Peyer's patch (tissue), 4 donors: Measurements from ENCODE around the gene STEAP3. TPM values are rescaled to one million over a fixed set of nuclear protein-coding genes. Genes with fewer than 3 reads are reported as not detected.

ENCODE experiments used
- DNase-seq, 3 donors: peaks; one replicate each; pipeline ENCODE4 v3.0.0-alpha.2; 2017 to 2019
- H3K27ac ChIP-seq, 4 donors: fragments of 200-600 bp; sonication (generic); one replicate each; pipeline ENCODE4 v1.5.1; 2016 to 2019
- H3K27me3 ChIP-seq, 2 donors: fragments of 200-600 bp; sonication (generic); one replicate each; pipeline ENCODE4 v1.5.1; 2019
- H3K36me3 ChIP-seq, 3 donors: fragments of 200-600 bp; sonication (generic); one replicate each; pipeline ENCODE4 v1.5.1; 2016 to 2019
- H3K4me1 ChIP-seq, 4 donors: fragments of 200-600 bp; sonication (generic); one replicate each; pipeline ENCODE4 v1.5.1; 2016 to 2019
- H3K4me3 ChIP-seq, 4 donors: fragments of 200-600 bp; sonication (generic); 1 replicate in 3 of 4; 2 replicates in 1 of 4; pipeline ENCODE4 v1.5.1; 2016 to 2019; ENCODE audit warnings: mild to moderate bottlenecking in 1 of 4
- H3K9me3 ChIP-seq, 4 donors: fragments of 200-600 bp; sonication (generic); one replicate each; pipeline ENCODE4 v1.5.1; 2016 to 2019; ENCODE audit warnings: mild to moderate bottlenecking in 1 of 4
- CTCF ChIP-seq, 6 experiments: fragments of 450-650 bp in 4 of 6; fragments of 200-600 bp in 2 of 6; sonication (generic) in 1 of 6; IDR thresholded peaks; one replicate each; pipeline ENCODE4 v1.5.1; 2017 to 2019; ENCODE audit warnings: antibody characterized with exemption in 6 of 6, mild to moderate bottlenecking in 3 of 6, moderate library complexity in 1 of 6
- POLR2A ChIP-seq, 2 donors: fragments of 450-650 bp; IDR thresholded peaks; one replicate each; pipeline ENCODE4 v1.5.1; 2017; ENCODE audit warnings: antibody characterized with exemption in 2 of 2, mild to moderate bottlenecking in 2 of 2, moderate library complexity in 2 of 2
- total RNA-seq, 4 donors: library from RNA; depleted of rRNA; stranded (reverse); fragments of >200 nt; gene quantifications; one replicate each; pipeline ENCODE4 v1.1.0, GENCODE V29; 2016

STEAP3 gene
- total RNA-seq, 4 donors from 2014 or later: 13.2 to 31.2 (median 20.5) TPM

GRCh38 chr2:119249311-119249710, 25.7 kb downstream of the STEAP3 start:
- no peaks in the 10 kb centered on the region for H3K27me3 ChIP-seq
- no peaks in the 10 kb centered on the region for H3K36me3 ChIP-seq
- no peak overlapping the region for H3K27ac ChIP-seq
- H3K9me3 ChIP-seq: no peaks in the 10 kb centered on the region
- DNase-seq: peak in 1 of 3 donors; percentile 31
- H3K4me3 ChIP-seq: no peak overlapping the region
- TF ChIP-seq POLR2A (IDR thresholded peaks at IDR 0.05): no peak
- no peak for TF ChIP-seq CTCF (IDR thresholded peaks at IDR 0.05)
- H3K4me1 ChIP-seq: no peaks in the 10 kb centered on the region

GRCh38 chr2:119249855-119250717, 26.5 kb downstream of the STEAP3 start:
- no peak overlapping the region for H3K27ac ChIP-seq
- H3K36me3 ChIP-seq: no peaks in the 10 kb centered on the region
- H3K4me3 ChIP-seq: no peak overlapping the region
- no peaks in the 10 kb centered on the region for H3K9me3 ChIP-seq
- H3K4me1 ChIP-seq: no peaks in the 10 kb centered on the region
- no peaks in the 10 kb centered on the region for H3K27me3 ChIP-seq
- TF ChIP-seq POLR2A (IDR thresholded peaks at IDR 0.05): no peak
- TF ChIP-seq CTCF (IDR thresholded peaks at IDR 0.05): no peak
- peak in 2 of 3 donors; percentile 15 to 39 for DNase-seq

GRCh38 chr2:119250718-119251290, 27.2 kb downstream of the STEAP3 start:
- Histone ChIP-seq H3K27me3 (no peaks in the 10 kb centered on the region), H3K4me1 (no peaks in the 10 kb centered on the region), H3K36me3 (no peaks in the 10 kb centered on the region), H3K27ac (no peak overlapping the region), H3K9me3 (no peaks in the 10 kb centered on the region), H3K4me3 (no peak overlapping the region)
- peak in 2 of 3 donors; percentile 29 to 37 for DNase-seq
- TF ChIP-seq CTCF (IDR thresholded peaks at IDR 0.05): no peak
- no peak for TF ChIP-seq POLR2A (IDR thresholded peaks at IDR 0.05)

GRCh38 chr2:119251652-119252051, 28.0 kb downstream of the STEAP3 start:
- H3K9me3 ChIP-seq: no peaks in the 10 kb centered on the region
- no peak overlapping the region for H3K4me3 ChIP-seq
- H3K36me3 ChIP-seq: no peaks in the 10 kb centered on the region
- peak in 1 of 3 donors; percentile 5 for DNase-seq
- no peak for TF ChIP-seq POLR2A (IDR thresholded peaks at IDR 0.05)
- no peak for TF ChIP-seq CTCF (IDR thresholded peaks at IDR 0.05)
- H3K27ac ChIP-seq: no peak overlapping the region
- no peaks in the 10 kb centered on the region for H3K27me3 ChIP-seq
- no peaks in the 10 kb centered on the region for H3K4me1 ChIP-seq

GRCh38 chr2:119252186-119253113, 28.8 kb downstream of the STEAP3 start:
- H3K27me3 ChIP-seq: no peaks in the 10 kb centered on the region
- no peak overlapping the region for H3K27ac ChIP-seq
- H3K4me1 ChIP-seq: no peaks in the 10 kb centered on the region
- no peak for TF ChIP-seq CTCF (IDR thresholded peaks at IDR 0.05)
- TF ChIP-seq POLR2A (IDR thresholded peaks at IDR 0.05): no peak
- H3K9me3 ChIP-seq: no peaks in the 10 kb centered on the region
- no peaks in the 10 kb centered on the region for H3K36me3 ChIP-seq
- H3K4me3 ChIP-seq: no peak overlapping the region
- peak in 2 of 3 donors; percentile 6 to 7 for DNase-seq
